OCI-LY7 (cell line): ENCODE data around the gene TPK1.

ENCODE experiments used
- EZH2phosphoT487 ChIP-seq: fragments of 200-600 bp; sonication (generic); IDR thresholded peaks from 2 replicates; pipeline ENCODE4 v1.6.1; 2018; ENCODE audit warnings: low read depth, borderline replicate concordance, mild to moderate bottlenecking, mixed run types, antibody characterized with exemption, low read length, moderate library complexity, mixed read lengths
- TF ChIP-seq, protein P1 (sequence below): fragments of 200-600 bp; sonication (generic); conservative IDR thresholded peaks from 2 replicates; pipeline ENCODE4 v1.5.1; 2014; ENCODE audit warnings: mild to moderate bottlenecking, antibody characterized with exemption, low read length, moderate library complexity, mixed read lengths

DNA sequence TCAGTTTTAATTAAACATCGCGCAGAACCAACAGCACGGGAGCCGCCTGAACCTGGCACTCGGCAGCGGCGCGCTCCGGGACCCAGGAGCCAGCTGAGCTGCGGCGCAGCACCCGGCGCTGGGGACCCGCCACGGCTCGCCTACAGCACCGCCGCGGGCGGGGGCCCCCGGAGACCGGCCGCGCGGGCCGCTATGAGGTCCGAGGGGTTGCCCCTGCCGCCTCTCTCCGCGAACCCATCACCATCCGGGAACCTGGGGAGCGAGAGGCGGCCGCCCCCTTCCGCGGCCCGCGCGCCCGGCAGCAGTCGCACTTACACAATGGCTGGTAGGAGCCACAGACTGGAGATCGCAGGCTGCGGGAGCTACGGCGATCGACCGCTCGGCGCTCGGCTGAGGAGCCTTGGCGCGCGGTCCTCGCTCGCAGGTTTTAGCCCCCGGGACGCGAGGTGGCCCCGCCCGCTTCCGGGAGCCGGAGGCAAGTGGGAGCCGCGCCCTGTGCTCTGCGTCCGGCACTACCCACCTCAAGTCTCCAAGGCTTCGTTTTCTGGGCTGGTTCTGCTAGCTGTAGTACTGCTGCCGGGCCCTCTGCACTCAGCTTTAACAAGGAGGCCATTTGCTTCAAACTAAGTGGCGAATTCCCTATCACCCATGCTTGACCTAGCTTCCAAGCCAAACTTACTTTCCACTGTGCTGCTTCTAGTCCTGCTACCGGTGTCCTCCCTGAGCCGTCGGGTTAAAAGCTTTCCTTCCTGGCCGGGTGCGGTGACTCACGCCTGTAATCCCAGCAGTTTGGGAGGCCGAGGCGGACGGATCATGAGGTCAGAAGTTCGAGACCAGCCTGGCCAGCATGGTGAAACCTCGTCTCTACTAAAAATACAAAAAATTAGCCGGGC lies at the start of gene TPK1:
- TF ChIP-seq, protein P1, sequence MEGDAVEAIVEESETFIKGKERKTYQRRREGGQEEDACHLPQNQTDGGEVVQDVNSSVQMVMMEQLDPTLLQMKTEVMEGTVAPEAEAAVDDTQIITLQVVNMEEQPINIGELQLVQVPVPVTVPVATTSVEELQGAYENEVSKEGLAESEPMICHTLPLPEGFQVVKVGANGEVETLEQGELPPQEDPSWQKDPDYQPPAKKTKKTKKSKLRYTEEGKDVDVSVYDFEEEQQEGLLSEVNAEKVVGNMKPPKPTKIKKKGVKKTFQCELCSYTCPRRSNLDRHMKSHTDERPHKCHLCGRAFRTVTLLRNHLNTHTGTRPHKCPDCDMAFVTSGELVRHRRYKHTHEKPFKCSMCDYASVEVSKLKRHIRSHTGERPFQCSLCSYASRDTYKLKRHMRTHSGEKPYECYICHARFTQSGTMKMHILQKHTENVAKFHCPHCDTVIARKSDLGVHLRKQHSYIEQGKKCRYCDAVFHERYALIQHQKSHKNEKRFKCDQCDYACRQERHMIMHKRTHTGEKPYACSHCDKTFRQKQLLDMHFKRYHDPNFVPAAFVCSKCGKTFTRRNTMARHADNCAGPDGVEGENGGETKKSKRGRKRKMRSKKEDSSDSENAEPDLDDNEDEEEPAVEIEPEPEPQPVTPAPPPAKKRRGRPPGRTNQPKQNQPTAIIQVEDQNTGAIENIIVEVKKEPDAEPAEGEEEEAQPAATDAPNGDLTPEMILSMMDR, result no peak
- no peak for TF ChIP-seq EZH2phosphoT487
